HCT116 (cell line): ENCODE measurements around the gene KRT33B.

Experiments used
- TCF7L2 ChIP-seq: IDR thresholded peaks from 2 replicates; pipeline ENCODE4 v1.7.0; 2011; ENCODE audit warnings: borderline replicate concordance, inconsistent platforms; ENCODE audit not compliant: insufficient read depth, insufficient read length; ENCODE audit errors: extremely low read depth
- TF ChIP-seq, protein P1 (sequence below), 3 experiments: fragments of 200-600 bp in 1 of 3; sonication (generic) in 1 of 3; IDR thresholded peaks in 2 of 3; conservative IDR thresholded peaks in 1 of 3; 2 replicates each; pipeline ENCODE4 v1.5.1; 2012 to 2017; ENCODE audit warnings: low read depth in 2 of 3, low read length in 2 of 3, antibody characterized with exemption in 1 of 3, borderline replicate concordance in 1 of 3, control low read depth in 1 of 3, mild to moderate bottlenecking in 1 of 3, mixed read lengths in 1 of 3, mixed run types in 1 of 3, moderate library complexity in 1 of 3; ENCODE audit not compliant: insufficient read depth in 1 of 3
- TF ChIP-seq, protein P2 (sequence below): IDR thresholded peaks from 2 replicates; pipeline ENCODE4 v1.6.1; 2012

- TF ChIP-seq, protein P1, sequence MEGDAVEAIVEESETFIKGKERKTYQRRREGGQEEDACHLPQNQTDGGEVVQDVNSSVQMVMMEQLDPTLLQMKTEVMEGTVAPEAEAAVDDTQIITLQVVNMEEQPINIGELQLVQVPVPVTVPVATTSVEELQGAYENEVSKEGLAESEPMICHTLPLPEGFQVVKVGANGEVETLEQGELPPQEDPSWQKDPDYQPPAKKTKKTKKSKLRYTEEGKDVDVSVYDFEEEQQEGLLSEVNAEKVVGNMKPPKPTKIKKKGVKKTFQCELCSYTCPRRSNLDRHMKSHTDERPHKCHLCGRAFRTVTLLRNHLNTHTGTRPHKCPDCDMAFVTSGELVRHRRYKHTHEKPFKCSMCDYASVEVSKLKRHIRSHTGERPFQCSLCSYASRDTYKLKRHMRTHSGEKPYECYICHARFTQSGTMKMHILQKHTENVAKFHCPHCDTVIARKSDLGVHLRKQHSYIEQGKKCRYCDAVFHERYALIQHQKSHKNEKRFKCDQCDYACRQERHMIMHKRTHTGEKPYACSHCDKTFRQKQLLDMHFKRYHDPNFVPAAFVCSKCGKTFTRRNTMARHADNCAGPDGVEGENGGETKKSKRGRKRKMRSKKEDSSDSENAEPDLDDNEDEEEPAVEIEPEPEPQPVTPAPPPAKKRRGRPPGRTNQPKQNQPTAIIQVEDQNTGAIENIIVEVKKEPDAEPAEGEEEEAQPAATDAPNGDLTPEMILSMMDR (IDR thresholded peaks at IDR 0.05 in 2 of 3, conservative IDR thresholded peaks at IDR 0.05 in 1 of 3; ENCODE audit: borderline replicate concordance in 1 of 3, insufficient read depth in 1 of 3, low read depth in 2 of 3, low read length in 2 of 3), result no peak
- no peak for TF ChIP-seq TCF7L2
- TF ChIP-seq, protein P2, sequence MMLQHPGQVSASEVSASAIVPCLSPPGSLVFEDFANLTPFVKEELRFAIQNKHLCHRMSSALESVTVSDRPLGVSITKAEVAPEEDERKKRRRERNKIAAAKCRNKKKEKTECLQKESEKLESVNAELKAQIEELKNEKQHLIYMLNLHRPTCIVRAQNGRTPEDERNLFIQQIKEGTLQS, result no peak
Observed at GRCh38 chr17:41325611-41326010, 44.0 kb downstream of the KRT33B start.
